H1 (cell line): ENCODE data around the gene KIF26A. TPM values are rescaled to one million over a fixed set of nuclear protein-coding genes. Genes with fewer than 3 reads are reported as not detected.

Experiments used
- CTCF ChIA-PET: fragments of 300-600 bp; sonication (Branson Sonifier 250); formaldehyde crosslinking; loops from one replicate; lab custom pipeline; 2021; ENCODE audit not compliant: partially characterized antibody; lab: Charles Lee
- POLR2A ChIA-PET: fragments of 300-600 bp; sonication (Branson Sonifier 250); formaldehyde crosslinking; loops from one replicate; lab custom pipeline; 2021; ENCODE audit warnings: inconsistent platforms; ENCODE audit not compliant: partially characterized antibody; lab: Charles Lee
- DNase-seq, 2 experiments: peaks; one replicate each; pipeline versions ENCODE4 v3.0.0 to v3.0.0-alpha.2; 2010 to 2022; ENCODE audit warnings: low spot score in 2 of 2, low read depth in 1 of 2, mixed read lengths in 1 of 2
- FAIRE-seq: peaks from 2 replicates; lab custom pipeline; 2011; peaks lifted over from hg19 to GRCh38; lab: Jason Lieb, UNC
- H2AFZ ChIP-seq: 2 replicates; pipeline ENCODE4 v1.8.1; 2012; ENCODE audit warnings: low read length, inconsistent platforms
- H2AK5ac ChIP-seq: 2 replicates; pipeline ENCODE4 v1.6.1; 2013; ENCODE audit warnings: low read depth, low read length
- H2BK120ac ChIP-seq: replicated peaks from 2 replicates; pipeline ENCODE3; 2013; ENCODE audit warnings: low read depth, low read length, inconsistent platforms
- H2BK12ac ChIP-seq: 2 replicates; pipeline ENCODE4 v1.6.1; 2013; ENCODE audit warnings: low read depth, low read length
- H2BK15ac ChIP-seq: 2 replicates; pipeline ENCODE4 v1.6.1; 2013; ENCODE audit warnings: low read length
- H2BK20ac ChIP-seq: 2 replicates; pipeline ENCODE4 v1.6.1; 2013; ENCODE audit warnings: low read length
- H2BK5ac ChIP-seq: 2 replicates; pipeline ENCODE4 v1.6.1; 2013; ENCODE audit warnings: low read depth, low read length
- H3K14ac ChIP-seq: 2 replicates; pipeline ENCODE4 v1.6.1; 2013; ENCODE audit warnings: inconsistent platforms; ENCODE audit not compliant: insufficient read length
- H3K18ac ChIP-seq: 2 replicates; pipeline ENCODE4 v1.6.1; 2013; ENCODE audit warnings: low read length; ENCODE audit errors: extremely low read depth
- H3K23ac ChIP-seq: 2 replicates; pipeline ENCODE4 v1.6.1; 2013; ENCODE audit warnings: inconsistent platforms; ENCODE audit not compliant: insufficient read length
- H3K23me2 ChIP-seq: 2 replicates; pipeline ENCODE4 v1.6.1; 2013; ENCODE audit warnings: low read depth, low read length
- H3K27ac ChIP-seq: 2 replicates; pipeline ENCODE4 v1.6.1; 2011; ENCODE audit warnings: low read depth, low read length, inconsistent platforms
- H3K27me3 ChIP-seq, 4 experiments: replicated peaks in 1 of 4; 1 replicate in 1 of 4; 2 replicates in 3 of 4; pipeline versions ENCODE4 v1.6.1 to v1.8.1; 2011 to 2013; ENCODE audit warnings: low read length in 3 of 4, mild to moderate bottlenecking in 3 of 4, inconsistent platforms in 2 of 4, mixed read lengths in 2 of 4, moderate library complexity in 1 of 4; ENCODE audit not compliant: control insufficient read depth in 3 of 4, insufficient read depth in 3 of 4; ENCODE audit errors: extremely low read depth in 1 of 4
- H3K36me3 ChIP-seq, 4 experiments: 2 replicates each; pipeline versions ENCODE4 v1.6.1 to v1.8.1; 2011 to 2013; ENCODE audit warnings: mild to moderate bottlenecking in 4 of 4, low read length in 3 of 4, moderate library complexity in 2 of 4, control low read depth in 1 of 4, inconsistent platforms in 1 of 4; ENCODE audit not compliant: insufficient read depth in 4 of 4, control insufficient read depth in 2 of 4
- H3K4ac ChIP-seq: replicated peaks from 2 replicates; pipeline ENCODE3; 2013; ENCODE audit warnings: low read length, low read depth, mixed read lengths, inconsistent platforms; ENCODE audit not compliant: insufficient read length
- H3K4me1 ChIP-seq, 4 experiments: replicated peaks in 1 of 4; 1 replicate in 1 of 4; 2 replicates in 3 of 4; pipeline versions ENCODE4 v1.6.1 to v1.8.1; 2011 to 2013; ENCODE audit warnings: low read length in 3 of 4, inconsistent platforms in 2 of 4, mixed read lengths in 1 of 4; ENCODE audit not compliant: insufficient read depth in 4 of 4, control insufficient read depth in 3 of 4
- H3K4me2 ChIP-seq, 2 experiments: 2 replicates each; pipeline versions ENCODE4 v1.6.1 to v1.8.1; 2011 to 2013; ENCODE audit warnings: low read depth in 2 of 2, low read length in 2 of 2, control low read depth in 1 of 2, inconsistent platforms in 1 of 2, mild to moderate bottlenecking in 1 of 2; ENCODE audit not compliant: insufficient read depth in 1 of 2
- H3K4me3 ChIP-seq, 4 experiments: fragments of 200-600, 300-600 bp in 1 of 4; sonication (generic), shearing (Covaris generic), sonication (Bioruptor Twin) in 1 of 4; 2 replicates each; pipeline versions ENCODE4 v1.5.1 to v1.8.1; 2011 to 2016; ENCODE audit warnings: low read length in 4 of 4, low read depth in 3 of 4, control low read depth in 2 of 4, inconsistent platforms in 2 of 4, mild to moderate bottlenecking in 2 of 4, mixed read lengths in 1 of 4, moderate library complexity in 1 of 4; ENCODE audit not compliant: insufficient read depth in 2 of 4; ENCODE audit errors: extremely low read depth in 1 of 4
- H3K56ac ChIP-seq: replicated peaks from 2 replicates; pipeline ENCODE3; 2013; ENCODE audit warnings: low read depth, mild to moderate bottlenecking, mixed read lengths, low read length, inconsistent platforms; ENCODE audit not compliant: insufficient read length
- H3K79me1 ChIP-seq: 2 replicates; pipeline ENCODE4 v1.6.1; 2013; ENCODE audit warnings: low read depth, low read length, control low read depth
- H3K79me2 ChIP-seq, 2 experiments: 2 replicates each; pipeline versions ENCODE4 v1.6.1 to v1.8.1; 2012 to 2013; ENCODE audit warnings: low read length in 2 of 2, mild to moderate bottlenecking in 2 of 2, inconsistent platforms in 1 of 2; ENCODE audit not compliant: insufficient read depth in 2 of 2, control insufficient read depth in 1 of 2
- H3K9ac ChIP-seq, 4 experiments: replicated peaks in 1 of 4; 1 replicate in 1 of 4; 2 replicates in 3 of 4; pipeline versions ENCODE4 v1.6.1 to v1.8.1; 2011 to 2013; ENCODE audit warnings: low read depth in 3 of 4, low read length in 3 of 4, control low read depth in 2 of 4, mild to moderate bottlenecking in 2 of 4, moderate library complexity in 2 of 4, inconsistent platforms in 1 of 4; ENCODE audit errors: extremely low read depth in 1 of 4
- H3K9me3 ChIP-seq, 2 experiments: 2 replicates each; pipeline versions ENCODE4 v1.6.1 to v1.8.1; 2012 to 2013; ENCODE audit warnings: mild to moderate bottlenecking in 2 of 2, moderate library complexity in 2 of 2, control low read depth in 1 of 2, inconsistent platforms in 1 of 2, low read depth in 1 of 2, low read length in 1 of 2, mixed read lengths in 1 of 2; ENCODE audit not compliant: insufficient read depth in 2 of 2
- H4K20me1 ChIP-seq, 2 experiments: replicated peaks in 1 of 2; 2 replicates each; pipeline versions ENCODE3 to v1.8.1; 2011 to 2013; ENCODE audit warnings: inconsistent platforms in 2 of 2, low read length in 2 of 2, mild to moderate bottlenecking in 1 of 2; ENCODE audit not compliant: insufficient read depth in 2 of 2, control insufficient read depth in 1 of 2
- H4K5ac ChIP-seq: 2 replicates; pipeline ENCODE4 v1.6.1; 2013; ENCODE audit warnings: low read length, low read depth, mixed read lengths, inconsistent platforms; ENCODE audit not compliant: insufficient read length
- H4K8ac ChIP-seq: 2 replicates; pipeline ENCODE4 v1.8.0; 2013; ENCODE audit warnings: mild to moderate bottlenecking, moderate library complexity, low read length, inconsistent platforms; ENCODE audit not compliant: insufficient read depth; ENCODE audit errors: extremely low read depth
- H4K91ac ChIP-seq: replicated peaks from 2 replicates; pipeline ENCODE3; 2013; ENCODE audit warnings: low read length, mixed read lengths, inconsistent platforms; ENCODE audit not compliant: insufficient read length
- ASH2L ChIP-seq: fragments of 200-600, 300-600 bp; sonication (generic); IDR thresholded peaks from one replicate; pipeline ENCODE4 v1.7.1; 2017; ENCODE audit warnings: low read length
- CHD1 ChIP-seq: IDR thresholded peaks from 2 replicates; pipeline ENCODE4 v1.6.1; 2012; ENCODE audit warnings: low read depth, low read length, improper control_type of control experiment
- GTF2F1 ChIP-seq: IDR thresholded peaks from 2 replicates; pipeline ENCODE4 v1.6.1; 2012; ENCODE audit warnings: low read depth, low read length, improper control_type of control experiment, borderline replicate concordance
- SP4 ChIP-seq: IDR thresholded peaks from 2 replicates; pipeline ENCODE4 v1.6.1; 2012; ENCODE audit warnings: low read length, inconsistent platforms
- TAF1 ChIP-seq: IDR thresholded peaks from 2 replicates; pipeline ENCODE4 v1.6.1; 2011; ENCODE audit warnings: mild to moderate bottlenecking, low read depth, low read length
- TEAD4 ChIP-seq: IDR thresholded peaks from 2 replicates; pipeline ENCODE4 v1.6.1; 2012; ENCODE audit warnings: low read depth, low read length, inconsistent platforms, mixed read lengths
- WGBS, 2 experiments: shearing (Covaris generic) in 1 of 2; methylation state at CpG; one replicate each; pipeline versions ENCODE4 v1.1.6 to v1.1.7; 2013 to 2015; ENCODE audit warnings: low lambda C conversion rate in 2 of 2, mixed read lengths in 2 of 2, inconsistent platforms in 1 of 2, low coverage in 1 of 2, missing lambda C conversion rate in 1 of 2; ENCODE audit not compliant: insufficient replicate concordance in 2 of 2, insufficient coverage in 1 of 2, insufficient read length in 1 of 2; ENCODE audit errors: extremely low coverage in 1 of 2, missing lambda C conversion rate in 1 of 2; 5-methylcytosine and 5-hydroxymethylcytosine counted together
- polyA plus RNA-seq, 7 experiments: library from polyadenylated mRNA; depleted of rRNA in 3 of 7; stranded (reverse) in 5 of 7; unstranded in 2 of 7; fragments of >200 nt in 5 of 7; fragments of 200-250 nt in 2 of 7; gene quantifications; 1 replicate in 5 of 7; 2 replicates in 1 of 7; 4 replicates in 1 of 7; pipeline versions ENCODE4 v1.2.1 to v1.2.3, GENCODE V29; 2011 to 2013; ENCODE audit warnings: missing spikeins in 2 of 7, mixed read lengths in 2 of 7
- total RNA-seq: library from RNA; stranded (reverse); fragmentation: NEBNext Ultra II Directional; extraction: Animal tissue kit (Norgen Biotek cat#: 25700); gene quantifications from 2 replicates; pipeline ENCODE4 v1.2.1, GENCODE V29; 2021

Gene KIF26A
- total and polyA plus RNA-seq, 2 of the 8 experiments (the other 6 are each of a cell fraction or from before 2014, with no cell fraction given) = 11.5 to 41.6 TPM

DNA sequence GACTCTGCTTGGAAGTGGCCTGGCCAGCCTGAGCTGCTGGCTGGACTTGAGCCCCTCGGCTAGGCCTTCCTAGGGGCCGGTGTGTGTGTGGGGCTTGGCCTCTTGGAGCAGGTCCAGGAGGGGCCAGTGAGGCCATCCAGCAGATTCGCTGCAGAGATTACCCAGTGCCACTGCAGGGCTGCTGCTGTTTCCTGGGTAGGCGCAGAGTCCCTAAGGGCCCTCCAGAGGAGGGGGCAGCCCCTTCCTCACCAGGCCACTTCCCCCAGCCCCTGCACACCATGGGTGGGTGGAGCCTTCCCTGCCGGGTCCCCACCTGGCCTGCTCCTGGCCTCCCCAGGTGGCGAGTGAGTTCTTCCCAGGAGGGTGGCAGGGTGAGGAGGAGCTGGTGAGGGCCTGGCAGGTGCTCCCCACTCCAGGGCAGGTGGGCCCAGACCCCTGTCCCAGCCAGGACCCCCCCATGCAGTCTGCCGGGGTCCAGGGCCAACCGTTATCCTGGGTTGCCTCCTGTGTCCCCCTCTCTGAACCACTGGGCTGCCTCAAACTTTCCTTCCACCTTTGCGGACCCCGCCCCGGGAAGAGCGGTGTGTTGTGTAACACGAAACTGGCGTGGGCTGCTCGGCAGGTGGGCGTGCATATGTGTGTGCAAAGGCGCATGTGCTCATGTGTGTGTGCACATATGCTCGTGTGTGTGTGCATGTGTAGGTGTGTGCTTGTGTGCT lies 27.7 kb upstream of the KIF26A start:
- H4K8ac ChIP-seq = 0 out of 2 replicates have a peak overlapping the region, but pooled peaks have one; percentile 5
- H3K36me3 ChIP-seq = no peaks in the 10 kb centered on the region
- DNase-seq = peak in 1 of 2 experiments; percentile 45
- H3K79me2 ChIP-seq = no peaks in the 10 kb centered on the region
- H2BK120ac ChIP-seq = no peak overlapping the region
- H4K5ac ChIP-seq = no peak overlapping the region
- no peak overlapping the region for H3K27ac ChIP-seq
- H2BK5ac ChIP-seq = no peak overlapping the region
- H3K4me2 ChIP-seq = no peak overlapping the region
- ChIA-PET CTCF (interaction anchor here (0.6 to 1.7 kb wide), 3 partner anchors 10 to 420 kb away, joined by 3 to 13 read pairs (median 5); no protein-coding TSS in a partner anchor), POLR2A (no interaction called here)
- H2BK20ac ChIP-seq = 0 out of 2 replicates have a peak overlapping the region, but pooled peaks have one; percentile 72
- no peak for FAIRE-seq
- TF ChIP-seq TEAD4 = no peak
- TF ChIP-seq CHD1 = no peak
- no peak for TF ChIP-seq GTF2F1
- no peak for TF ChIP-seq ASH2L
- TF ChIP-seq TAF1 = no peak
- no peak for TF ChIP-seq SP4
- H3K79me1 ChIP-seq = no peaks in the 10 kb centered on the region
- no peaks in the 10 kb centered on the region for H3K23me2 ChIP-seq
- H2AK5ac ChIP-seq = peak overlapping the region; percentile 75; the same call in 1 of the 2 replicates
- peaks cover 0 to 4% of the 10 kb centered on the region in 2 experiments for H4K20me1 ChIP-seq
- 88% methylated on average over 18 of the region's 18 CpGs; no CpG with 5 or more reads in 1 of the 2 experiments for WGBS, 2 experiments
- no peak overlapping the region for H4K91ac ChIP-seq
- H3K9me3 ChIP-seq = no peaks in the 10 kb centered on the region
- no peak overlapping the region for H3K56ac ChIP-seq
- H3K18ac ChIP-seq = no peak overlapping the region
- H3K14ac ChIP-seq = no peak overlapping the region
- no peak overlapping the region for H2BK15ac ChIP-seq
- 0 out of 2 replicates have a peak overlapping the region, but pooled peaks have one; percentile 68 for H2BK12ac ChIP-seq
- no peak overlapping the region for H3K4me3 ChIP-seq
- peak overlapping the region; percentile 78 for H3K4ac ChIP-seq
- H3K4me1 ChIP-seq = peaks cover 0 to 14% (median 1%) of the 10 kb centered on the region in 4 experiments; a peak in 5 of 7 replicates
- no peak overlapping the region for H3K9ac ChIP-seq
- H2AFZ ChIP-seq = no peak overlapping the region
- peak overlapping the region; percentile 38 for H3K23ac ChIP-seq
- H3K27me3 ChIP-seq = peaks cover 0 to 2% (median 1%) of the 10 kb centered on the region in 4 experiments; a peak in 4 of 7 replicates
